Effector CD8-positive, alpha-beta T cell (primary cell): Measurements from ENCODE around the gene FABP7.

ENCODE experiments used
- DNase-seq: peaks from one replicate; lab custom pipeline; 2025; lab: John Stamatoyannopoulos, UW

Gene FABP7

DNA sequence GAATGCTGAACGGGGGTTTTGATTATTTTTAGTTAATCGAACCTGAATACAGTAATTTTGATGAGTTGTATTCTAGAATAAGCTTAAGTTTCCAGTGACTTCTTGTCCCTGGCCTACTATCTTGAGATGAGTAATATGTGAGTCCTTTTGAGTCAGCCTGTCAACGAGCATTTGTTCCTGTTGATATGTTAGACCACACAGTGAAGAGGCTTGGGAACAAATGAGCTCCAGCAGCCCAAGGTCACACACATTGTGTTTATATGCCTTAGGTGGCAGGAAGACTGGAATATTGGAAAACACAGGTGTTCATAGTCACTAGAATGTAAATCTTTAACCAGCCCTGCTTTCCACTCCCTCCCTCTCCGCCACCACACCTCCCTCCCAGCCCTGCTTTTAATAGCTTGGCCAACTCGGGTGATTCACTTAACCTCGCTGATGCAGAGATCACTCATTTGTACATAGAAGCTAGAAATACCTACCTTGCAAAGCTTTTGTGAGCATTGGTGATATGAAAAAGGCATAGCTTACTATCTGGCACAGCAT, 18.7 kb downstream of the FABP7 start:
- DNase-seq = no peak

DNA sequence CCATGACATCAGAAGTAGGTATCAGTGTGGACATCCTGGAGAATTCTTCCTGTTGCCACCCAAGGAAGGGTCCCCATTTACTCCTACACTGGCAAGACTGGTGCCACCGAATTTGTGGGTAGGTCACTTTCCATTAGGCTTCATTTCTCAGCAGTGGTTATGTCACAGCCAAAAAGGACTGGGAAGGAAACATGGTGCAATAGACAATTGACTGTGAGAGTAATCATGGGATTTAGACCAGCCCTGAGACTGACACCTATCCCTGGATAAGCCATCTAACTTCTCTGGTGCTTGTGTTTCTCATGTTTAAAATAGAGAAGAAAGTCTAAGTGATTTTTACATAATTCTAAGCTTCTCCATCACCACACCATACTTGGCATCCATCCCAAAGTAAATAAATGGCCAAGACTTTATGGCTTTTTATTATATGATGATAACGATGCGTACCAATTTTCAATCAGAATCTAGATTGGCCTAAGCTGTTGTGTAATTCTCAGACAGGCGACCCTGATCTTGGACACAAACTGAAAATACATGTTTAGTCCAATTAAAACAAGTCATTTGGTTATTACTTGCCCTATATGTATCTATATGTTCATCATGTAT, 19.7 kb downstream of the FABP7 start:
- DNase-seq = no peak

DNA sequence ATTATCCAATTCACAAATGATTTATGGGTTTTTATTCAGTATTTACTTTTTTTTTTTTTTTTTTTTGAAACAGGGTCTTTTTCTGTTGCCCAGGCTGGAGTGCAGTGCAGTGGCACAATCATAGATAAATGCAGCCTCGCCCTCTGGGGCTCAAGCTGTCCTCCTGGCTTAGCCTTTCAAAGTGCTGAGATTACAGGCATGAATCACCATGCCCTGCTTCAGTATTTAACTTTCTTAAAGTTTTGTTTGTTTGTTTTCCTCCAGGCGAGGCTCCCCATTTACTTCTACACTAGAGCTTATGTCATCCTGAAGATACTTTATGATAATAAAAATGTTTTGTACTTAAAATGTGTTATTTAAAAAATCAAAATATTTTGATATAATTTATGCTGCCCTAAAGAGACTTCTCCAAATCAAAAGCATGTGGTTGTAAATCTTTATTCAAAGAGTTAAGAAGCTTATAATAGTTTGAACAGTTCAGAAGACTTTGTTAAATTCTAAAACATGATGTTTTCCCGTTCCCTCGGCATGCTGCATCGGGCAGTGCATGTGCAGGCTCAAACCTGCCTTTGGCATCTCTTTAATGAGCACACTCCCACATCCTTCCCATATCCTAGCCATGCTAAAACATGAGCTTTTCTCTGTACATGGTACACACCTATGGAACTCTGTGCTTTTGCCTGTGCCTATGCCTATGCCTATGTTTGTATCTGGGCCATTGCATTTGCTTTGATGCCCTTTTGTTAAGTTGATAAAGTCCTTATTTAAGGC, 20.6 kb downstream of the FABP7 start:
- DNase-seq = no peak

DNA sequence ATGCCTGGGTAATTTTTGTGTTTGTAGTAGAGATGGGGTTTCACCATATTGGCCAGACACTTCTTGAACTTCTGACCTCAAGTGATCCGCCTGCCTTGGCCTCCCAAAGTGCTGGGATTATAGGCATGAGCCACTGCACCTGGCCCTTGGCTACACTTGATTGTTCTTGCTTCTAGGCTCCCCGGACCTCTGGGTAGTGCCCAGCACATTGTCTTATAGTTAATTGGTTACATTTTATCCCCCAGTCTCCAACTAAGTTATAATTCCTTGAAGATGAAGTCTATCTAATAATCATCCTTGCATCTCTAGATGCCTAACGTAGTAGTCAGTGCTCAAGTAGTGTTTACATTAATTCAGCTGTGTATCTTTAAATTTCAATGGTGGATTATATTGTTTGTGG, 21.4 kb downstream of the FABP7 start:
- no peak for DNase-seq

DNA sequence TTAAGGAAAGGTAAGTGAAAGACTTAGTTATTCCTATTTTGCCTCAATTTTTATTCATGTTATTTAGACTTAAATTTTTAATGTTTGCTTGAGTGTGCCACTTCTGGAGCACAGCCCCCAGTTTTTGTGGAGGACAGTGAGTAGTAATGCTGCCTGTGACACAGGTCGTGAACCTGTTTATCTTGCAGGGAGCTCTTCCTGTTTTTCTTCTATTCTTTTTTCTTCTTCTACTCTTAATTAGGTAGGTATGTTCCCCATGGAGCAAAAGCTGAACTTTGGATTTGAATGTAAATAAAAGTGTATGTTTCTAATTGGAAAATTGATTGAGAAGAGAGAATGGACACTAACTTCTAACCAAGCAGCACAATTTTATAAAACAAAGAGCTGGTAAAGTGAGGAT, 21.9 kb downstream of the FABP7 start:
- no peak for DNase-seq

DNA sequence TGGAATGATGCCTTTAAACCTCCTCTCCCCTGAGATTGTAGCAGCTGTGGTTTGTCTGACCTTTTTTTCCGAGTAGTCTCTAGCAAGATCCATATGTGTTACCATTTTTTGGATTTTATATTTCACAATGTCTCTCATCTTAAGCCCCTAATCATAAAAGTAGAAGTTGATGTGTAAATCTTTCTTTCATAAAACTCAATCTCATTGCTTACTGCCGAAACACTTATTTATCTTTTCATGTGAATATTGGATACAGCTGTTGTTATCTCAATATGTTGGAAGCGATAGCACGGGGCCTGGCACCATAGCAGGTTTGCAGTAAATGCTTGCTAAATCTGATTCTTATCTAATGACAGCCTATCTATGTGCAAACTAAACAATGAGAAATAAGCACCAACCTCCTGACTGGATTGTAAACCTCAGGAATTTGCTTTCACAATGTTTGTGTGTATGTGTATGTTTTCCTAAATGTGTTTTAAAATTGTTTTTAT, 23.7 kb downstream of the FABP7 start:
- DNase-seq = no peak

DNA sequence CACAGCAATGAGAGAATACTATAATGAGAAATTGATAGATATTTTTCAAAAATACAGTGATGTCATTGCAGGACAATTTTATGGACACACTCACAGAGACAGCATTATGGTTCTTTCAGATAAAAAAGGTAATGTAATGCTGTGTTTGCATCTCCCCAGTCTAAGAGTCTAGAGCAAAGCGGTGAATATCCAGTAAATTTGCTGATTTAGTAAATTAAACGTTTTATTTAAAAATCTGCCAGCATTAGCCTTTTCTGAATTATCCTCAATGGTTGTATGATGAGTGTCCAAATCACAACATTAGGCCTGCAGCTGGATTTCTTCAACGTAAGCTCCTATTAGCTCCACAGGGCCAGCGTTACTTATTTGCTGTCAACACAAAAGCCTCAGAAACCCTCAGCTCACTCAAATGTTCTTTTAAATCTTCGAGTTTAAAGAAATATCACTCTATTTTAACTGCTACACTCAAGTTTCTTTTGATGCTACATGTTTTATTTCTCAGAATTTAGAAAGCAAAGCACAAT, 25.5 kb downstream of the FABP7 start:
- no peak for DNase-seq

DNA sequence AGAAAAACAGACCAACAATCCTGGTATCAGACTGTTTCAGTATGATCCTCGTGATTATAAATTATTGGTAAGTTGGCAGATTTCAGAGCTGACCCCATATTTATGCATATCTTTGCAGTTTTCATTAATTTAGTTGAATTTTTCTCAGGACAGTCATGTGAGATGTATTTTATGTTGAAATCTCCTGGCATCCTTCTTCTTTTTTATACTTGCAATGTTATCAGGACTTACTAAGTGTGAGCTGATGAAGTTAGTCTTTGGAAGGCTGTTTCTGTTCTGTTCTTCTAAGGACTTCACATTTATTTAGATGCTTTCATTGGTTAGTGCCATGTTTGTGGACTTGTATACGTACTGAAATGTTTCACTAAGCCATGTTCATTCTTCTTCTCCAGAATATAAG, 26.8 kb downstream of the FABP7 start:
- DNase-seq = no peak

DNA sequence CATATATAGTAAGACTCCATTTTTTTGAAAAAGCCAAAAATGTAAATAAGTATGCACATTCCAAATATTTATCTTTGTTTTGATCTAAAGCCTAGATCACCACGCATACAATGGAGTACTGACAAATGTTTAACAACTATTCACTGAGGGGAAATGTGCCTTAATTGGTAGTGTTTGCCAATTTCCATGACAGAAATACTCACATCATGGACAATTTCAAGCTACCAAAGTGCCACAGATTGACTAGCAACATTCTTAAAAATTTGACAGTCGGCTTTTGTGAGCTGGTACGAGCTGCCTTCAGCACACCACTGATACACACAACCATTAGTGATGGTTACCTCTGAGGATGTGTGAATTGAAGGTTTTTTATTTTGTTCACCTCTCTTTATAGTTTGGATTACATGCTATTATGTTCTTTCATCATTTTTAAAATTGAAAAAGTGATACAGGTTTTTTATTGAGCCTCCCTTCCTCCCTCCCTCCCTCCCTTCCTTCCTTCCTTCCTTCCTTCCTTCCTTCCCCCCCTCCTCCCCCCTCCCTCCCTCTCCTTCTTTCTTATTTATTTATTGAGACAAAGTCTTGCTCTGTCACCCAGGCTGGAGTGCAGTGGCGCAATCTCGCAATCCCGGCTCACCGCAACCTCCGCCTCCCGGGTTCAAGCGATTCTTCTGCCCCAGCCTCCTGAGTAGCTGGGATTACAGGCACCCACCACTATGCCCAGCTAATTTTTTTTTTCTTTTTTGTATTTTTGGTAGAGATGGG, 28.8 kb downstream of the FABP7 start:
- DNase-seq = no peak

DNA sequence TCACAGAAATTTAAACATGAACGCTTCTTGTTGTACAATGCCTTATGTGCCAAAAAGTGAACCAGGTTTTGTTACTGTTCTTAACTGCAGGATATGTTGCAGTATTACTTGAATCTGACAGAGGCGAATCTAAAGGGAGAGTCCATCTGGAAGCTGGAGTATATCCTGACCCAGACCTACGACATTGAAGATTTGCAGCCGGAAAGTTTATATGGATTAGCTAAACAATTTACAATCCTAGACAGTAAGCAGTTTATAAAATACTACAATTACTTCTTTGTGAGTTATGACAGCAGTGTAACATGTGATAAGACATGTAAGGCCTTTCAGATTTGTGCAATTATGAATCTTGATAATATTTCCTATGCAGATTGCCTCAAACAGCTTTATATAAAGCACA, 29.5 kb downstream of the FABP7 start:
- no peak for DNase-seq

DNA sequence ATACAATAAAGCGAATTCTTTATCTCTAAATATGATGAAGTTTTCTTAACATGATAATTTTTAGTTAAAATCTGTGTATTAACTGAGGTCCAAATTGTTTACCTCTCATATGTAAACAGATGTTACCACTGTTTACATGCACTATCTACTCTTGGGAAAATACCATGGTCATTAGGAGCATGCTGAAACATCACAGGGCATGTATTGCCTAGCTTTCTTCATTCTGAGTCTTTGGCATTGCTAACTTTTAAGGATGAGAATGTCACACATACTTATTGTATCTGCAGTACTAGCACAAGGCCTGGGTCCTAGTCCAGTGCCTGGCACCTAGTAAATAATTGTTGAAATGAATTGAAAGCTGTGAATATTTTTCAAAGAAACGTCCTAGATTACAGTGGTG, 30.2 kb downstream of the FABP7 start:
- DNase-seq = no peak

DNA sequence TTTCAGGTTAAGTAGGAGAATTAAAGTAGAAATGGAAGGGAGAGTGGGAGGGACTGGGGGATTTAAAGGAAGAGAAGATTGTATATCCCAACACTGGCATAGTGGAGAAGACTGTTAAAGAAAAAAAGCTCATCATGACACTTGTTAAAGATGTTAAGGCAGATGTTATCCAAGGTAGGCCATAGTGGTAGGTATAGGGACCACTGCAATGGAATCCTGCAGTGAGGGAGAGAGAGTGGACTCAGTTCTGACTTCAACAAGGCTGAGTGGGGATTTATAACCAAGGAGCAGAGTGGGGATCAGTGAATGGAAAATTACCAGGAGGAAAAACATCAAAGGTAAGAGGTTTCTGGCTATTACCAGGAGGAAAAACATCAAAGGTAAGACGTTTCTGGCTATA, 30.7 kb downstream of the FABP7 start:
- DNase-seq = no peak

DNA sequence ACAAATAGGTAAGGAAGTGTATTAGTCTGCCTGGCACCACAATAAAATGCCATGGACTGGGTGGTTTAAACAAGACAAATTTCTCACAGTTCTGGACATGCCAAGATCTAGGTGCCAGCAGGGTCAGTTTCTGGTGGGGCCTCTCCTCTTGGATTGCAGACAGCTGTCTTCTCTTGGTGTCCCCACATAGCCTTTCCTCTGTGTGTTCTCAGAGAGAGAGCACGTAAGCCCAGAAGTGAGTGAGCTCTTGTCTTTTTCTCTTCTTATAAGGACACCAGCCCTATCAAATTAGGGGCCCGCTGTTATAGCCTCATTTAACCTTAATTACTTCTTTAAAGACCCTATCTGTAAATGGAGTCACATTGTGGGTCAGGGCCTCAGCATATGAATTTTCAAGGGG, 37.8 kb downstream of the FABP7 start:
- no peak for DNase-seq

DNA sequence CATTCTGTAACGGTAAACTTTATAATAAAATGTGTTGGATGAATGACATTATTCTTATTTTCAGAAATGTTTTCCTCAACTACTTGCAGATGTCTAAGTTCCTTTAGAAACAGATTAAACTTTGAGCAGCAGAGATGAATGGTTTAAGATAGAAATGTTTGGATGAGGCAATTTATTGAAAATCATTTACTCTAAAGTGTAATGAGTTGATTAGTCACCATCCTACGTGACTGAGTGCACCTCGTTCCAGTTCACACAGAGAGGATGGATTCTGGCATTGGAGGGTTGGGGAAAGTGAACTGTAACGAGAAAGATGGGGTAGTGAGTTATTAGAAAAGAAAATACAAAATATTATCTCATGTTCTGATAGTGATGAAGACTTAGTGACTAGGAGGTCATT, 38.2 kb downstream of the FABP7 start:
- no peak for DNase-seq

DNA sequence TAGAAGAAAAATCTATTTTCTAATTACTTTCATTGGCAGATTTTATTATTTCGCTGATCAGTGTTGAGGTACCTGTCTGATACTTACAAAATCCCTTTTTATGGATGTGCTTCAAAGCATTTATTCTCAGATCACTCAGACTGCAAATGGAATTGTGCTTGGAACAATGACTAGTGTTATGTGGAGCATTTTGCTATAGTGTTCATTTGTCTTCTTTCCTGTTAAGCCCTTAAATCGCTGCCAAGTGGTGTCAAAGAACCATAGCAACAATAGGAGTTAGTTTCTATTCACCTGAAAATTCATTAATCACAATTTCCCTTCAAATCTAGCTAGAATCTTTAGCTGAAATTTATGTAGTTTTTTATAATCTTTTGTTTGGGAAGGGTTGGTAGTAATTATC, 39.4 kb downstream of the FABP7 start:
- DNase-seq = no peak

DNA sequence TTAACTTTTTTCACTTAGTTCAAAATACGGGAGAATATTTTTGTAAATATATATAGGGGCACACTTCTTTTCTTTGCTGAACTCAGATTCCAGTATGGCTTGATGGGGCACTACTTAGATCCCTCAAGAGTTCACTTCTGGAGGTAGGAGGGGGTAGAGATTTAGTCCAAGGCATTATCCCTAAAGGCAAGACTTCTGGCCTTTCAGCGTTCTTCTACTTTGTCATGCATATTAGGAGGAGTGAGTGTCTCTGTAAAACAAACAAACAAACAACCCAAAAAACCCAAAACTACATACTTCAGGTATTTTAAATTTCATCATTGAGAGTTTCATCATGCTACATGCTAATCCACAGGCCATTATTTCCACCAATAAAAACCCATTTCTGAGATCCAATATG, 41.6 kb downstream of the FABP7 start:
- no peak for DNase-seq

DNA sequence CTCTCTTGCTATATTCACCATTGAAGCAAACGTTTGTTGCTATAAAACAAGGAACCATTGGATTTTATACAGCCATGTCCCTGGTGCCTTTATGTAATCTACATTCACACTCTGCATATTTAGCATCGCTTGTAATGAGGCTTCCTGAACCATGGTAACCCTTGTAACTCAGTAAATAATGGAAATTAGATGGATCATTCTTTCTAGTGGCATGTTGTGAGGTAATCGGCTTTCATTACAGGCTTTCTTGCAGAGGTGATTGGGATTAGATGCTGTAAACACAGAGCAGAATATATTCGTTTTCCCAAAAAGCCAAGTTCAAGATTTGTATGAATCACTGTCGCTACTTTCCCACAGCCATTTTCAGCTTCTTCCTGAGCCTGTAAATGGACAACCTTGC, 45.6 kb downstream of the FABP7 start:
- no peak for DNase-seq

DNA sequence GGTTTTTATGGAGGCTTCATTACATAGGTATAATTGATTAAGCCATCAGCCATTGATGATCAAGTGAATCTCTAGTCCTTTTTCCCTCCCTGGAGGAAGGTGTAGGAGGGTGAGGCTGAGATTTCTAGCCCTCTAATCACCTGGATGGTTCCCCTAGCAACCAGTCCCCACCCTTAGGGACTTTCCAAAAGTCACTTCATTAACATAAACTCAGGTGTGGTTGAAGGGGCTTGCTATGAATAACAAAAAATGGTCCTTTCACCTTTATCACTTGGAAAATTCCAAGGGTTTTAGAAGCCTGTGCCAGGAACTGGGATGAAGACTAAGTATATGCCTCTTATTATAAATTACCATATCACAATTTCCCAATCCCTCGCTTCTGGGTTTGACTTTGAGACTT, 49.9 kb downstream of the FABP7 start:
- DNase-seq = no peak

DNA sequence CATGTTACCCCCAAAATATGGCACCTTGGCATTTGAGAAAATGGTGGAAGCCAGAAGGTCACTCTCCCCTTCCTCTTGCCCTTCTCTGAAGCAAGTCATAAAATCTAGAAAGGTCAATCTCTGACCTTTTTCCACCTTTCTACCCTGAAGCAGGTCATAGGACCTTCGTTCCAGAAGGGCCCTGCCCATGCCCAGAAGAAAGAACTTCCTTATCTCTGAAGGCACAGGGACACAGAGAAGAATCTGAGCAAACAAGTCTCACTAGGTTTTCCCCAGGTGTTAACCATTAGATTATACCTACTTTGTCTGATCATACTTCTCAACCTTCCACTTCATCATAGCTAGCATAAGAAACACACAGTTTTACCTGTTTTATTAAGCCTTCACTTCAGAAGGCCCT, 52.0 kb downstream of the FABP7 start:
- no peak for DNase-seq

DNA sequence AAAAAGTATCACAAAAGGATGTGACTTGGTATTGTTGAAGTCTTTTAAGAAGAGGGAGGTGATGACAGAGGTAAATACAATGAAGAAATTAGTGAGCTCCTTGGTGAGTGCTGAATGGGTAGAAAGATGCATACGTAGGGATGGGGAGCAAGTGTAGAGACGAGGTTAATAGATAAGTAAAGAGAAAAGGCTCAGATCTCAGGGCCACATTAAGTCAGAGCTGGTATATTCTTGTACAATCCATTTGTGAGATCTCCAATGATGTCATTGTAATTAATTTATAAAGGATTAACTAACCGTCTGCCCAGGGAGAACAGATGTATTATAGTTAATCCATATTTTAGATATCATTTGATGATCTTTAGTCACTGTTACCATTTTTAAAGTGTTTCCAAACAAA, 52.9 kb downstream of the FABP7 start:
- no peak for DNase-seq

DNA sequence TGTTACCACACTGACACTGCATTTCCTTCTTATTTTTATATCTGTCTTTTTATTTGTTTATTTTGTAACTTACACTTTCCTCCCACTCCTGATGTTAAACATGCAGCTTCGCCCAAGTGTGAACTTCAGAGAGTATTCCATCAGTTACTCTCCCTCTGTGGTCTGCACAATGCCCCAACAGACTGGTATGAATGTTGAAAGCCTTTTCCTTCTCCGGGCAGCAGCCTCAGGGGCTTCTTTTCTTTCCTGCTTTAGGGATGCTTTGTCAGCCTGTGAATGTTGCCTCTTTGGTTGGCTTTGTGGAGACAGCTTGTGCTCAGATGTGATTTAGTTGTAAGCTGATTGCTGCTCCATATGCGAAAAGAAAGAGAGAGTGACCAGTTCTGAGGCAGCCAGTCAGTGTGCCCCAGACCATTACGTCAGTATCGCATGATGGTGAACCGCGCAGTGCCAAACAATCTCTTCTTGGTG, 53.5 kb downstream of the FABP7 start:
- DNase-seq = no peak
